Small intestine (tissue), 7 donors: ENCODE data around the gene TAX1BP1. TPM values are rescaled to one million over a fixed set of nuclear protein-coding genes. Genes with fewer than 3 reads are reported as not detected.

Source experiments
- DNase-seq, 2 donors: peaks; one replicate each; pipeline versions ENCODE4 v3.0.0 to v3.0.0-alpha.2; 2013
- FAIRE-seq: peaks from 2 replicates; lab custom pipeline; 2012; peaks lifted over from hg19 to GRCh38; lab: Jason Lieb, UNC
- H3K27ac ChIP-seq, 3 donors: one replicate each; pipeline ENCODE4 v1.5.1; 2013; ENCODE audit warnings: low read length in 2 of 3, mild to moderate bottlenecking in 2 of 3, control low read depth in 1 of 3, inconsistent platforms in 1 of 3, low read depth in 1 of 3, moderate library complexity in 1 of 3
- H3K27me3 ChIP-seq, 3 donors: one replicate each; pipeline ENCODE4 v1.6.1; 2013; ENCODE audit warnings: low read length in 3 of 3, inconsistent platforms in 1 of 3; ENCODE audit not compliant: control insufficient read depth in 3 of 3, insufficient read depth in 3 of 3
- H3K36me3 ChIP-seq, 3 donors: one replicate each; pipeline ENCODE4 v1.6.1; 2013; ENCODE audit warnings: low read length in 3 of 3, inconsistent platforms in 1 of 3, low read depth in 1 of 3, mild to moderate bottlenecking in 1 of 3, moderate library complexity in 1 of 3; ENCODE audit not compliant: control insufficient read depth in 3 of 3, insufficient read depth in 2 of 3
- H3K4me1 ChIP-seq, 3 donors: one replicate each; pipeline ENCODE4 v1.6.1; 2013; ENCODE audit warnings: low read length in 2 of 3, inconsistent platforms in 1 of 3, low read depth in 1 of 3, mild to moderate bottlenecking in 1 of 3, moderate library complexity in 1 of 3; ENCODE audit not compliant: control insufficient read depth in 3 of 3, insufficient read depth in 2 of 3
- H3K4me3 ChIP-seq, 3 donors: one replicate each; pipeline ENCODE4 v1.5.1; 2013; ENCODE audit warnings: low read length in 3 of 3, control low read depth in 1 of 3, inconsistent platforms in 1 of 3, low read depth in 1 of 3, mild to moderate bottlenecking in 1 of 3, moderate library complexity in 1 of 3
- H3K9me3 ChIP-seq, 2 donors: one replicate each; pipeline ENCODE4 v1.6.1; 2013; ENCODE audit warnings: low read depth in 1 of 2, low read length in 1 of 2; ENCODE audit not compliant: control insufficient read depth in 2 of 2, insufficient read depth in 1 of 2
- WGBS, 3 donors: extraction: QIAGEN DNeasy Blood & Tissue Kit; methylation state at CpG; one replicate each; pipeline ENCODE4 v1.1.7; 2013; 5-methylcytosine and 5-hydroxymethylcytosine counted together
- polyA plus RNA-seq, 4 donors: library from polyadenylated mRNA; stranded (reverse) in 3 of 4; unstranded in 1 of 4; fragments of 200-250 nt in 3 of 4; fragments of 120-200 nt in 1 of 4; gene quantifications; one replicate each; pipeline versions ENCODE4 v1.2.1 to v1.2.3, GENCODE V29; 2013
- donor health status: healthy with polysubstance abuse.
- donor health status: control.
- donor health status: control.
- donor health status: Bipolar disorder and iron deficiency.
- donor health status: healthy.

Gene TAX1BP1
- polyA plus RNA-seq, 4 donors: 60.8 to 96.6 (median 81.3) TPM

DNA sequence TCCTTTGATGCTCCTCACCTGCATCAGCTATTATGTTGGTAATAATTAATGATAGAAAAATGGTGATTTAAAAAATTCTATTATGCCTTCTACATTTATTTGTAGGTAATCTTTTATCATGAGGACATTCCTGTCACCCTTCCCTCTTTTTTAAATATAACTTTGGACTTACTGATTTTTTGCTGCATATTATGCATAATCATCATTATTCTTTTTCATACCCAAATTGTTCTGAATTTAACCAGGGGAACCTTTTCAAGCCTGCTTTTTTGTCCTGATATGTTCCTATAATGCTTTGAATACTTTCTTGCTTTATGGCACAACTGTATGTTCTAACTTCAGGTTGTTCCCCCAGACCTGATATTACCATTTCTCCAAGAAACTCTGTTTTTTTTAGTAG lies 48.5 kb downstream of the TAX1BP1 start:
- Histone ChIP-seq H3K4me3 (no peak overlapping the region), H3K4me1 (no peaks in the 10 kb centered on the region), H3K36me3 (peaks cover 0 to 14% (median 13%) of the 10 kb centered on the region in 3 donors), H3K27me3 (no peaks in the 10 kb centered on the region), H3K9me3 (no peaks in the 10 kb centered on the region), H3K27ac (no peak overlapping the region)
- no peak for DNase-seq
- FAIRE-seq: no peak

DNA sequence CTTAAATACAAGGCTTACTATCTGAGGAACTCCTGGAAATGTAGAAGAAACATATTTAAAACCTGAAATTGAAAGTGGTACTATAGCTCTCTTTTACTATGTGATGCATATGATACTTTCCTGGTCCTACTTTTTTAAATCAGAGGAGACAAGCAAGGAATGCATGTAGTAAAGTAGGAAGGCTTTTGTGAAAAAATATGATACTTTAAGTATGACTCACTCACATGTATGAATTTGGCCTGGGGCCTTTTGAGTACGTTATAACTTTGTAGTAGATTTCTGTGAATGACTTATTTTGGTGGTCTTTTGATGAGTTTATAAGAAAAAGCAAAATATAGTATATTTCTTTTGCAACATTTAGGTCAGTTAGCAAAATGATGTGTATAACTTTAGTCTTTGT lies 53.8 kb downstream of the TAX1BP1 start:
- Histone ChIP-seq H3K36me3 (peaks cover 4 to 20% (median 8%) of the 10 kb centered on the region in 3 donors), H3K4me3 (no peak overlapping the region), H3K27me3 (no peaks in the 10 kb centered on the region), H3K4me1 (no peaks in the 10 kb centered on the region), H3K27ac (no peak overlapping the region), H3K9me3 (no peaks in the 10 kb centered on the region)
- WGBS, 3 donors: 76 to 86% (median 78%) methylated on average over 1 of the region's 1 CpG
- DNase-seq: no peak
- FAIRE-seq: no peak

DNA sequence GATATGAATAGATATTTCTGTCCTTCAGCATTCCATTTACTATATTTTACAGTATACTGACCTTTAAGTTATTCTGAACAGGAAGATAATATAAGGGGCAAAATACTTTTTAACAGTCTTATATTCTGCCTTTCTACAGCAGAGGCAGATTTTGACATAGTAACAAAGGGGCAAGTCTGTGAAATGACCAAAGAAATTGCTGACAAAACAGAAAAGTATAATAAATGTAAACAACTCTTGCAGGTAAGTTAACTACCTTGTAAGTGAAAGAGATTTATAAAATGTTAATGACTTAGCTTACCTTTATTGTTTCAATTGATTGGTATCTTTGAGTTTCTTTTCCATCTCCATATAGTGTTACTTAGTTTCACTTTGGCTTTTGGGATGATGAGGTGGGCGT lies 56.0 kb downstream of the TAX1BP1 start:
- no peaks in the 10 kb centered on the region for H3K27me3 ChIP-seq
- no peaks in the 10 kb centered on the region for H3K4me1 ChIP-seq
- H3K9me3 ChIP-seq: no peaks in the 10 kb centered on the region
- FAIRE-seq (no peak), DNase-seq (no peak)
- H3K36me3 ChIP-seq: peaks cover 4 to 22% (median 8%) of the 10 kb centered on the region in 3 donors
- H3K27ac ChIP-seq: no peak overlapping the region
- WGBS, 3 donors: 93 to 98% (median 98%) methylated on average over 1 of the region's 1 CpG
- no peak overlapping the region for H3K4me3 ChIP-seq

DNA sequence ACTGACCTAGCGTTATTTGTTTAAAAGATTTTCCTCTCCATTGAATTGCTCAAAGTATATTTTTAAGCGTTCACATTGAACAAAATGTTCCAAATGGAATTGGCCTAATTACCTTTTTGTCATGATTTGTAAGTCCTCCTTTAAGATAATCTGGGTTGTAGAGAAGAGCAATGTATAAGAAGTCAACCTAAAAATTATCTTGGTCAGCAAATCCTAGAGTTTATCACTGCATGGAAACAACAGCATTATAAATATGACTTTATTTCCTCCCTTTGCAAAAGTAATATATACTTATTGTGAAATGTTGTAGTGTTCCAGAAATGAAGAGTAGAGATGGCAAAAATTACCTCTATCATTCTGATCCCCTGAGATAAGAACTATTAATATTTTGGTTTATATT lies 59.2 kb downstream of the TAX1BP1 start:
- WGBS, 3 donors: 97 to 99% (median 98%) methylated on average over 2 of the region's 2 CpGs
- H3K27me3 ChIP-seq: no peaks in the 10 kb centered on the region
- FAIRE-seq (no peak), DNase-seq (no peak)
- H3K9me3 ChIP-seq: no peaks in the 10 kb centered on the region
- H3K27ac ChIP-seq: no peak overlapping the region
- no peak overlapping the region for H3K4me3 ChIP-seq
- peaks cover 4 to 16% (median 6%) of the 10 kb centered on the region in 3 donors for H3K36me3 ChIP-seq
- H3K4me1 ChIP-seq: no peaks in the 10 kb centered on the region

DNA sequence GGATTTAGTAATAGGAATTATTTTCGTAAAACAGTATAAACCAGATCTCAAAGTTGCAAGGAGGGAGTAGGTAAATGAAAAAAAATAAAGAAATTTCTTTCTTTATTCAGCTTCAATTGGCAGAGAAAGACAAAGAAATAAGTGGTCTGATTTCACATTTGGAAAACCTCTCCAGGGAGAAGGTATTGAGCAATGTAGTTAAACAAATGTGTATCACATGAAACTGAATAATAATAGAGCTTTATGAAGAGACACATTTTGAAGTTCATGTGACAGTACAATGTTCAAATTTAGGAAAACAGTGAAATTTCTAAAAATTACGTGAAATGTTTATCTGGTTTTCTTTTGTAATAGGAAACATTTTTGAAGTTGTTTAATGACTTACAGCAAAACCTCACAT lies 63.0 kb downstream of the TAX1BP1 start:
- H3K27ac ChIP-seq: no peak overlapping the region
- no peak for FAIRE-seq
- 92 to 100% (median 93%) methylated on average over 2 of the region's 2 CpGs for WGBS, 3 donors

DNA sequence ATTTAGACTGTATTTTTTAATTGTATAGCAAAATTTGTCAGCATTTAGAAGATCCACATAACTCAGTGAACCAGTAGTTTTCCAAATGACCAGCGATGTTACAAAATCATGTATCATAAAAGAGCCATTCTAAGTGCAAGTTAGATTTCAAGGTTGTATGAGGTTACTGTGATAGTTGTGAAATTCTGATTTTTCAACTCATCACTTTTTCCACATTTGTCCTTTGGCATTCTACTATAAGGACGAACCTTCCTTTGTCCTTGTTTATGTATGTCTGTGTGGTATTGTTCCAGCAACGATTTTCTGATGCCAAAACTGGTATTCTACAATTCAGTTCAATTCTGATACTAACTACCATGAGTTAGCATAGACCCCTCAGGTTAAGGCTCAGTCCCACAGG lies 64.2 kb downstream of the TAX1BP1 start:
- Histone ChIP-seq H3K27ac (no peak overlapping the region), H3K4me1 (no peaks in the 10 kb centered on the region), H3K9me3 (no peaks in the 10 kb centered on the region), H3K4me3 (no peak overlapping the region), H3K27me3 (no peaks in the 10 kb centered on the region), H3K36me3 (peaks cover 0 to 6% (median 6%) of the 10 kb centered on the region in 3 donors)
- WGBS, 3 donors: 88 to 92% (median 89%) methylated on average over 3 of the region's 3 CpGs
- no peak for DNase-seq
- no peak for FAIRE-seq

More for the DNA sequence above, 63.0 kb downstream of the TAX1BP1 start:
- H3K36me3 ChIP-seq: peaks cover 0 to 9% (median 6%) of the 10 kb centered on the region in 3 donors
- H3K27me3 ChIP-seq: no peaks in the 10 kb centered on the region
- no peak for DNase-seq
- H3K9me3 ChIP-seq: no peaks in the 10 kb centered on the region
- H3K4me1 ChIP-seq: no peaks in the 10 kb centered on the region
- H3K4me3 ChIP-seq: no peak overlapping the region

DNA sequence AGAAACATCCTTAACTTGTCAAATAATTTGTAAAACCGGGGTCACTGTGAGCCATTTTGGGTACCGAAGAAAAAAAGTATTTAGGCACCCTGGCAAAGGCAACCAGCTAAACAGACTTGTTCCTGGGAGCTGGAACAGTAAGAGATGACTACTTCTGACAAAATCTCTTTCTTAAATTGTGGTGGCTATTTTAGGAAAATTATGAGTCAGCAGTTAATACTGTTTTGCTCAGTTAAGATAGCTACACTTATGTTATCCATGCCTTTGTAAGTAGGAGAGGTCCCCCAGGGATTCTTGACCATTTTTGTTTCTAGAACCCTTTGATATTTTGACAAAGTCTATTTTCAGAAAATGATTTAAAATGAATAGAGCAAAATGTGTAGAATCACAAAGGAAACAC lies 68.7 kb downstream of the TAX1BP1 start:
- Histone ChIP-seq H3K9me3 (no peaks in the 10 kb centered on the region), H3K36me3 (peaks cover 2 to 10% (median 3%) of the 10 kb centered on the region in 3 donors), H3K27me3 (no peaks in the 10 kb centered on the region), H3K4me1 (no peaks in the 10 kb centered on the region), H3K4me3 (no peak overlapping the region), H3K27ac (no peak overlapping the region)
- DNase-seq (no peak), FAIRE-seq (no peak)
- WGBS, 3 donors: 86 to 95% (median 94%) methylated on average over 2 of the region's 2 CpGs

DNA sequence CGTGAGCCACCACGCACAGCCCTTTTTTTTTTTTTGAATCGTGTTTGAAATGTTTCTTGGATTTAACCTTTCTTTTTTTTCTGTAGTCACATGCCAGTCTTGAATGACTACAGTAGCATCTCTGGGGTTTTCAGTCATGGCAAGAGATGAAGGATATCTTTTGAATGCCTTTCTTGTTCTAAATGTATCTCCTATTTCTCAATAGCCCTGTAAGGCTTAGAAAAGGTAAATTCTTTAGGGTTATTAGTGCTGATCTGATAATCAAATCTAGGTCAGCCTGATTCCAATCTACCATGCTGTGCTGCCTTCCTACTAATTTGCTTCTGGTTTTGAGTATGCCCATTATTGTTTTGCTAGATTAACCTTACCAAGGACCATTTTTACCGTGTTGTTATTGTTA lies 70.2 kb downstream of the TAX1BP1 start:
- Histone ChIP-seq H3K27ac (no peak overlapping the region), H3K9me3 (no peaks in the 10 kb centered on the region), H3K4me1 (no peaks in the 10 kb centered on the region), H3K27me3 (no peaks in the 10 kb centered on the region), H3K36me3 (peaks cover 2 to 12% (median 3%) of the 10 kb centered on the region in 3 donors), H3K4me3 (no peak overlapping the region)
- FAIRE-seq (no peak), DNase-seq (no peak)
- 73 to 90% (median 88%) methylated on average over 4 of the region's 4 CpGs for WGBS, 3 donors

DNA sequence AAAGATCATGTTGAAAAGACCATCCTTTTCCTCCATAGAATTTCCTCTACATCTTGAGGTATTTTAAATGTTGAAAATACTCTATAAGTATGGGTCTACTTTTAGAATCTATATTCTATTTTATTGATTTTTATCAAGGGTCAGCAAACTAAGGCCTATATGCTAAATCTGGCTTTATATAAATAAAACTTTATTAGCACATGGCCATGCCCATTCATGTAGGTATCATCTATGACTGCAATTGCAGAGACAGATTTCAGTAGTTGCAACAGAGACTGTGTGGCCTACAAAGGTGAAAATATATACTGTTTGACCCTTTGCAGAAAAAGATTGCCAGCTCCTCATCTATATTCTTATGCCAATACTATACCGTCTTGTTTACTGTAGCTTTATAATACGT lies 72.7 kb downstream of the TAX1BP1 start:
- Histone ChIP-seq H3K27ac (no peak overlapping the region), H3K4me3 (no peak overlapping the region), H3K27me3 (no peaks in the 10 kb centered on the region), H3K9me3 (no peaks in the 10 kb centered on the region), H3K36me3 (peaks cover 6 to 16% (median 6%) of the 10 kb centered on the region in 3 donors), H3K4me1 (no peaks in the 10 kb centered on the region)
- no peak for FAIRE-seq
- no peak for DNase-seq
- WGBS, 3 donors: 94 to 98% (median 96%) methylated on average over 2 of the region's 2 CpGs
